Testis (tissue), 3 donors: ENCODE results near the gene PLK5. TPM values are rescaled to one million over a fixed set of nuclear protein-coding genes. Genes with fewer than 3 reads are reported as not detected.

ENCODE experiments used
- DNase-seq: peaks from one replicate; pipeline ENCODE4 v3.0.0-alpha.2; 2019
- H3K27ac ChIP-seq, 2 donors: fragments of 200-600 bp; sonication (generic); one replicate each; pipeline ENCODE4 v1.5.1; 2019
- H3K27me3 ChIP-seq: fragments of 200-600 bp; sonication (generic); one replicate; pipeline ENCODE4 v1.5.1; 2019
- H3K36me3 ChIP-seq: fragments of 200-600 bp; sonication (generic); one replicate; pipeline ENCODE4 v1.5.1; 2017; ENCODE audit warnings: low read depth; ENCODE audit errors: missing control alignments
- H3K4me1 ChIP-seq: fragments of 200-600 bp; sonication (generic); one replicate; pipeline ENCODE4 v1.5.1; 2019
- H3K4me3 ChIP-seq, 2 donors: fragments of 200-600 bp; sonication (generic); one replicate each; pipeline ENCODE4 v1.5.1; 2017 to 2019
- H3K9me3 ChIP-seq: fragments of 200-600 bp; sonication (generic); one replicate; pipeline ENCODE4 v1.5.1; 2017
- CTCF ChIP-seq, 3 experiments: fragments of 450-650 bp in 2 of 3; fragments of 200-600 bp in 1 of 3; sonication (generic) in 1 of 3; IDR thresholded peaks; one replicate each; pipeline ENCODE4 v1.5.1; 2016 to 2019; ENCODE audit warnings: antibody characterized with exemption in 3 of 3, mild to moderate bottlenecking in 2 of 3, moderate library complexity in 1 of 3
- POLR2A ChIP-seq: fragments of 450-650 bp; IDR thresholded peaks from one replicate; pipeline ENCODE4 v1.6.1; 2017; ENCODE audit warnings: antibody characterized with exemption, mild to moderate bottlenecking, moderate library complexity
- WGBS, 2 donors: methylation state at CpG; one replicate each; pipeline ENCODE4 v1.1.5; 2018; 5-methylcytosine and 5-hydroxymethylcytosine counted together
- intact Hi-C: fragments of 100-400 bp; cut with DNase I; formaldehyde crosslinking; loops from one replicate; pipeline ENCODE4 v1.15.1; 2023; ENCODE audit warnings: low total_unique reads
- polyA plus RNA-seq: library from polyadenylated mRNA; stranded (reverse); fragments of 350-450 nt; fragmentation: Illumina TruSeq; extraction: RNeasy Lipid Tissue Mini Kit (QIAGEN cat#74804); gene quantifications from one replicate; pipeline ENCODE4 v1.2.3, GENCODE V29; 2014; ENCODE audit warnings: low read depth, low replicate concordance; ENCODE audit not compliant: insufficient read depth
- total RNA-seq, 2 donors: library from RNA; depleted of rRNA; stranded (reverse); fragments of >200 nt; gene quantifications; one replicate each; pipeline ENCODE4 v1.2.3, GENCODE V29; 2016

The PLK5 gene
- total and polyA plus RNA-seq, 3 donors from 2014 or later, result 2.4 to 31.5 (median 13.4) TPM

GRCh38 chr19:1509602-1510441, 14.1 kb upstream of the PLK5 start:
- no peak overlapping the region for H3K4me3 ChIP-seq
- H3K4me1 ChIP-seq, result peaks cover 20% of the 10 kb centered on the region
- H3K9me3 ChIP-seq, result no peaks in the 10 kb centered on the region
- H3K27me3 ChIP-seq, result no peaks in the 10 kb centered on the region
- peak overlapping the region; percentile 44 to 64 for H3K27ac ChIP-seq
- intact Hi-C loops, result no loop called here
- no peak for DNase-seq
- WGBS, 2 donors, result 55 to 67% methylated on average over 9 to 11 of the region's 11 CpGs
- no peaks in the 10 kb centered on the region for H3K36me3 ChIP-seq
- no peak for TF ChIP-seq POLR2A
- no peak for TF ChIP-seq CTCF (IDR thresholded peaks at IDR 0.05)

- peaks cover 20% of the 10 kb centered on the region for H3K4me1 ChIP-seq
- H3K36me3 ChIP-seq, result no peaks in the 10 kb centered on the region
- intact Hi-C loops, result no loop called here
- TF ChIP-seq CTCF (IDR thresholded peaks at IDR 0.05), result no peak
- no peak for TF ChIP-seq POLR2A
- no peaks in the 10 kb centered on the region for H3K9me3 ChIP-seq
- peak overlapping the region; percentile 44 to 64 for H3K27ac ChIP-seq
- no peak overlapping the region for H3K4me3 ChIP-seq
- no peaks in the 10 kb centered on the region for H3K27me3 ChIP-seq
- no peak for DNase-seq
- 48 to 95% methylated on average over 4 to 21 of the region's 25 CpGs for WGBS, 2 donors
These were observed 13.5 kb upstream of the PLK5 start for GRCh38 chr19:1510442-1510806.

- TF ChIP-seq POLR2A, result no peak
- no peak for TF ChIP-seq CTCF (IDR thresholded peaks at IDR 0.05)
- WGBS, 2 donors, result 72 to 75% methylated on average over 9 of the region's 9 CpGs
- peaks cover 20% of the 10 kb centered on the region for H3K4me1 ChIP-seq
- no peak overlapping the region for H3K4me3 ChIP-seq
- no peaks in the 10 kb centered on the region for H3K9me3 ChIP-seq
- H3K27me3 ChIP-seq, result no peaks in the 10 kb centered on the region
- no peaks in the 10 kb centered on the region for H3K36me3 ChIP-seq
- intact Hi-C loops, result no loop called here
- no peak for DNase-seq
- peak overlapping the region; percentile 44 to 64 for H3K27ac ChIP-seq
These were observed 13.1 kb upstream of the PLK5 start for GRCh38 chr19:1510807-1511206.

- DNase-seq, result no peak
- Histone ChIP-seq H3K27ac (peak overlapping the region in 1 of 2 donors; percentile 85), H3K27me3 (no peaks in the 10 kb centered on the region), H3K9me3 (no peaks in the 10 kb centered on the region), H3K36me3 (no peaks in the 10 kb centered on the region), H3K4me3 (no peak overlapping the region), H3K4me1 (peaks cover 20% of the 10 kb centered on the region)
- intact Hi-C loops, result no loop called here
- 62 to 75% methylated on average over 8 to 22 of the region's 22 CpGs for WGBS, 2 donors
- TF ChIP-seq POLR2A (no peak), CTCF (IDR thresholded peaks at IDR 0.05) (no peak)
These were observed 12.3 kb upstream of the PLK5 start for GRCh38 chr19:1511318-1512317.
